Measurements from ENCODE around the gene KRTAP13-2.

KRTAP13-2 gene

GRCh38 chr21:30372139-30372770 lies at the start of gene KRTAP13-2:
Gene KRTAP13-2 (minus strand): TSS chr21:30372271. CDS start chr21:30372213, 58 bp downstream.
- no peak for DNase-seq

- no peak for DNase-seq
These were observed 43.9 kb upstream of the KRTAP13-2 start for GRCh38 chr21:30415993-30416392.

DNA sequence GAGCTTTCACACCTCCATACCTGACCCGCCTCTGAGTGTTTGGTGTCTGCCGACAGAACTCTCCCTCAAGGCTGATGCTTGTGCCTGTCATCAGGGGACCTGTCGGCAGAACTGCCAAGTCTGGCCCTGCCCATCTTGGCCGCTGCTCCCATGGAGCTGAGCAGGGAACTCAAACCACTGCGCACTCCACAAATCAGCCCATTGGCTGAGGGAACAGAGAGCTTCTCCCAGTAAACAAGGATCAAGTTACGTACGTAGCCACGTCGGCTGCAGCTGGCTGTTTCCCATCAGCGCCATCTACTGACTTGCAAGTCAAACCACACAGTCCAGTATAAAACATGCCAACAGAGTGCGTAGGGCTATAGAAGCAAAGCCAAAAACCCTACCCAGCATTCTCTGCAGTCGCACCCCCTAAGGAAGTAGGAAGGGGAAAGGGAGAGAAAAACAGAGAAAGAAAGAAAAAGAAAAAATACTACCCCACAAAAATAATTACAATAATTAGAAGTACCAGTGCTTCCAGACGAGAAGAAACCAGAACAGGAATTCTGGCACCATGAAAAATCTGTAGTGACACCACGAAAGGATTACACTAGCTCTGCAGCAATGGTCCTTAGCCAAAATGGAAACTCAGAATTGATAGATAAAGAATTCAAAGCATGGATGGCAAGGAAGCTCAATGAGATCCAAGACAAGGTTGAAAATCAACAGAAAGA lies 36.9 kb upstream of the KRTAP13-2 start:
- no peak for DNase-seq

GRCh38 chr21:30395731-30396130 lies 23.7 kb upstream of the KRTAP13-2 start, which contains the start of gene KRTAP13-1:
Gene KRTAP13-1 (plus strand): TSS chr21:30396031. CDS start chr21:30396087, 56 bp downstream.
- DNase-seq: no peak

- DNase-seq: no peak
These were observed 19.5 kb upstream of the KRTAP13-2 start for GRCh38 chr21:30391492-30392025.

DNA sequence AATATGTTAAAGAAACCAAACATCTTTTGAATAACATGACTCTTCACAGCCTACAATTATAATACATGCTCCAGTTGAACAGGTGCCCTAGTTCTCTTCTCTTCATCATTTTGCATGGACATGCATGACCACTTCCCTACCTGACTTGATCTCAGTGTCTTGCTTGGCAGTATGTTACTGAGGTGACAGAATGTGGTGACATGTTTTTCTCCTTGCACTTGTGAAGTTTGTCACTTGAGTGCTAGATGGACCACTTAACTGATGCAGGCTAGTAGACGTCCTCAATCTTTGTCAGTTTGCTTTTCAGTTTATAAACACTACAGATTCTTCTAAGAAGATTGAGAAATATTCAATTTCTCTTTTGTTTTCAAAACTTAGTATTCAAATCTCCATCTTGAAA lies 10.1 kb upstream of the KRTAP13-2 start:
- no peak for DNase-seq

- DNase-seq: no peak
These were observed 16.2 kb downstream of the KRTAP13-2 start for GRCh38 chr21:30355906-30356305.

DNA sequence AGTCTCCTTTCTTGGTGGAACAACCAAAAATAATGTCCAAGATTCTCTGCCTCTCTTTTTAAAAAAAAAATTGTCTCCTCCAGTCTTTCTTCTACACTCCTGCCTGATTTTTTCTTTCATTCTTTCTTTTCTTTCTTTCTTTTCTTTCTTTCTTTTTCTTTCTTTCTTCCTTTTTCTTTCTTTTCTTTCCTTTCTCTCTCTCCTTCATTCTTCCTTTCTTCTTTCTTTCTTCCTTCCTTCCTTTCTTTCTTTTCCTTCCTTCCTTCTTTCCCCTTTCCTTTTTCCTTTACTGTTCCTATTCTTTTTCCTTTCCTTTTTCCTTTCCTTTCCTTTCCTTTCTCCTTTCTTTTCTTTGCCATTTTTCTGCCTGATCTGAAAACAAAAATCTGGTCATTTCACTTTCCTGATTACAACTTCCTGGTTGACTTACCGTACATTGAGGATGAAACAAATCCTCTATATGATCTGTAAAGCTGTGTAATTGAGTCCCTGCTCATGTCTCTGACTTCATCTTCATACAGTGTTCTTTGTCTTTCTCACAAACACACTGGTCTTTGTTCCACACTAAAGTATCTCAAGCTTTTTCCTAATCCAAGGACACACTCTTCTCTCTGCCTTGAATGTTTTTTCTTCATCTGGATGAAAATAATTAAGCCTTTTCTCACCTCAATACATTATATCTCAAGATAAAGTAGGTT lies 17.6 kb downstream of the KRTAP13-2 start:
- DNase-seq: no peak

DNA sequence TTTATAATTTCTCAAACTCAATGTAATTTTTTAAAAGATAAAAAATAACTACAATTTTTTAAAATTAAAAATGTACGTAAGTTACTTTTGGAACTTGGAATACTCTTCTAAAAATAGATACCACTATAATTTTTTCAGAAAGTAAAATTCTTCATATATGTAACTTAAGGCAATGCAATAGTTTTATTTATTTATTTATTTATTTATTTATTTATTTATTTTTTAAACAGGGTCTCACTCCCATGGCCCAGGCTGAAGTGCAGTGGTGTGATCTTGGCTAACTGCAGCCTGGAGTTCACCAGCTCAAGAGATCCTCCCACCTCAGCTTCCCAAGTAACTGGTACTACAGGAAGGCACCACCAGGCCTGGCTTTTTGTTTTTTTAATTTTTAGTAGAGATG lies 20.5 kb downstream of the KRTAP13-2 start:
- DNase-seq: no peak

DNA sequence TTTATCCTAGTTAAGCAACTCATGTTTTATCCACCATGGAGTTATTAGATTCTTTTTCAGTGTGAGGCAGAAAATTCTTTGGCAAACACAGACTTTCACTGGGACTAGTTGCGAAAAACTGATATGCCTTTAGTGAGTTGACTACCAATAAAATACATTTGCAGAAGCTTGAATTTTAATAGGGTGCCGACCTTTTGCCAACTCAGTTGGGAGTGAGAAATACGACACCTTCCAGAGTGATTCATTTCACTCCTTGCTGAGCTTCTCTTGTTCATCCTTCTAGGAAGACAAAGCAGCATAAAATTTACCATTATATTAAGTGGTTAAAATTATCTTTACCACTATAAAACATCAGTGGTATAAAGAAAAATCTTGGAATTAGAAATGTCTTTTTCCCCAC lies 22.5 kb downstream of the KRTAP13-2 start:
- no peak for DNase-seq

- no peak for DNase-seq
These were observed 23.6 kb downstream of the KRTAP13-2 start, which contains the start of gene KRTAP23-1 for GRCh38 chr21:30348506-30348905. Gene KRTAP23-1 (minus strand): TSS chr21:30348606. CDS start chr21:30348606, 0 bp downstream.

- no peak for DNase-seq
These were observed 27.1 kb downstream of the KRTAP13-2 start for GRCh38 chr21:30345014-30345413.

DNA sequence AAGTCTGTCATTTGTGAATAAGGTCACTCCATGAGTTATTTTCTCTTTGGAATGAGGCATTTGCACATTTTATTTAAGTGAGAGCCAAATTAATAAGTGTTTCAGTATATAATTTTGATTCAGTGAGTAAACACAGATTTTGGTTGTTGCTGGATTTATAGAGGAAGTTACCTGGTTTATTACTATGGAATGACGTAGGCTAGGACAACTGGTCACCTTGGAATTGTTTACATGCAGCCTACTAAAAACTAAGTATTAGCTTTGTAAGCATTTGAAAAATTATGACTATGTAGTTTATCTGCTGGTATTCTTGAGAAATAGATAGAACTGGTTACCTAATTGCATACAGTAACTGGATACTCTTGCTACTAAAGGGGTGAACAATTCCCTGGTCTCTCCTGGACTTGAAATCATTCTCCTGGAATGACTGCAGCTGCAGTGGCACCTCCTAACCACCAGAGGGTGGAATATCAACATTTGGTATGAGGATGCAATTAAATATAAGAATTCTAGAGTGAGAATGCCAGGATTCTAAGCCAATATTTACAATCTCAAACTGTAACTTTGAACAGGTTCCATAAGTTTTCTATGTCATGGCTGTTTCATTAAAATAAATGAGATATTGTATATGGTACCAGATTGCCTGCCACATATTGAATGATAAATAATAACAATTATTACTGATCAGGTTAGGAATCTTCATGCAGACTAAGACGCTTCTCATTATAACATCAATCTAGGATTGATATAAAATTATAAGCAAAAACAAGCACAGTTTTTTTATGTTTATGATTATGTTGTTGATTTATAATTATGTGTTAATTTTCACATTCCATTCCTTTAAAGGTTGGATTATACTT lies 31.1 kb downstream of the KRTAP13-2 start:
- no peak for DNase-seq

- no peak for DNase-seq
These were observed 33.4 kb downstream of the KRTAP13-2 start for GRCh38 chr21:30338717-30339116.

DNA sequence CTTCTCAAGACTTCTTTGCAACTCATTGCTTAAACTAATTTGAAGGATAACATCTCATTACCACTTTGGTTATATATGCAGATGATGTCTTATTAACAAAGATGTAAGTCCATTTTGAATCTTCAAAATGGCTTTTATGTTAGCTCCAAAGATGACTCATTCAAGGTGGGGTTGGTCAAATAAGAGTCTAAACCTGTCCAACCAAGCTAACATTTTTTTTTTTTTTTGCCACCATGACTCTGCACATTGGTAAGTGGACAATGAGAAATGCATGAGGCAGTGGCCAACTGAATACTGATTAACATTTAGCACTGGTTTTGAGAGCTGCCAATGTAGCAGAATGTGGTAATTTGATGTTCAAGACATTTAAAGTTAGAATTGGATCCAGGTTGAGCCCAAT lies 34.3 kb downstream of the KRTAP13-2 start:
- DNase-seq: no peak

GRCh38 chr21:30337276-30337744 lies 34.8 kb downstream of the KRTAP13-2 start, which contains the start of gene KRTAP27-1:
Gene KRTAP27-1 (minus strand): TSS chr21:30337694. CDS start chr21:30337668, 26 bp downstream.
- DNase-seq: no peak

DNA sequence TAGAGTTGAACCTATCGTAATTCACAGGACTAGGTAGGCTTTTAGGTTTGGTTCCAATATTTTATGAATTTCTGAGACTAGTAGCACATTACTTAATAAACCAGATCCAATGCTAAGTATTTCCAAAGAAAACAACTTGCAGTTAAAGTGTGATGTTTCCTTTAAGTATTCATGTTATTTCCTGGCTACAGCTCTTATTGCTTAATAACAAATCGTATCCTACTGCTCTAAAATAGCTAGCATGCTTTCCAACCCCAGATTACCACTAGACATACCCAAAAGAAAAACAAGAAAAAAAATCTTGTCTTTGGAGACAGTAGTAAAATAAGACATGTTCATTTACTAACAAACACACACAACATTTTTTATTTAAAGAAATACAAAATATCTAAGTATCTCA lies 35.5 kb downstream of the KRTAP13-2 start:
- DNase-seq: no peak

- no peak for DNase-seq
These were observed 38.3 kb downstream of the KRTAP13-2 start for GRCh38 chr21:30333736-30334135.

DNA sequence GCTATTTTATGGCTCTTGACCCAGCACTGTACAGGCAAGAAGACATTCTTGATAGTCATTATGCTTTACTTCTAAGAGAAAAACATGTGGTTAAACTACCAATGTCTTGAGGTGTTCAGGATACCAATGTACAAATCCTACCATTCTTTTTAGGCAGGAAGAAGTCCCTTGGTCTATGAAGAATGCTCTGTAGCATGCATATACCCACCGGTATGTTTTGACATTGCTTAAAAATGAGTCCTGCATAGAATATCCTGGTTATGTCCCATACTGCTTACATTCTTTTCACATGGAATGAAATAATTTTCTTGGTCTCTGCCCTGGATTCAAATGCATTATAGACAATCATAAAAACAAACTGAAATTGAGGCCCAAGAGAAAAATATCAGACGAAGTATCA lies 39.4 kb downstream of the KRTAP13-2 start:
- DNase-seq: no peak

DNA sequence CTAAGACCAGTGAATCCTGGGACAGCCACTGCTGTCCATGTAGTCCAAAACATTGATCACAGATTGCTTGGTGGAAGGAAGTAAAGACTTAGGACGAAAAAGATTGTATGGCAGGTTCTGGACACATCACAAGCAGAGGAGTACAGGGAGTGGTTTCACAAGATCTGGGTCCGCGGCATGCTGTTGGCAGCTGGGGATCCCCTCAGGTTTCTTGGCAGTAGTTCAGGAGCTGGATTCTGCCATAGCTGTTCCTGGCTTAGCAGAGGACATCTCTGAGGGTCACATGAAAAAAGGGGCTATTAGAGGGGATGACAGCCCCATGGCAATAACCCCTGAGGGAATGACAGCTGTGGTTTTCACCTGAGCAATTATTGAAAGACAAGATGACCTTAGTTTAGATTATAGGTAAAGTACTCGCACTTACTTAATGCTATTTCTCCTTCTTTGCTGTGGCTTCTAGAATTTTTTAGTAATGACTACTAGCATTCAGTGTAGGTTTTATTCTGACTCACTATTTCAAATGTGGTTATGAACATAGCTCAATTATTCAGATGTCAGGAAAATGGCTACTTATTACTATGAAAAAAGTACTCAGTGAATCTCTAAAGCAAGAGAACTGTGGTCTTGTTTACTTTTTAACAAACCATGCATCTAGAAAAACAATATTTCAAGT lies 42.7 kb downstream of the KRTAP13-2 start:
- DNase-seq: no peak

DNA sequence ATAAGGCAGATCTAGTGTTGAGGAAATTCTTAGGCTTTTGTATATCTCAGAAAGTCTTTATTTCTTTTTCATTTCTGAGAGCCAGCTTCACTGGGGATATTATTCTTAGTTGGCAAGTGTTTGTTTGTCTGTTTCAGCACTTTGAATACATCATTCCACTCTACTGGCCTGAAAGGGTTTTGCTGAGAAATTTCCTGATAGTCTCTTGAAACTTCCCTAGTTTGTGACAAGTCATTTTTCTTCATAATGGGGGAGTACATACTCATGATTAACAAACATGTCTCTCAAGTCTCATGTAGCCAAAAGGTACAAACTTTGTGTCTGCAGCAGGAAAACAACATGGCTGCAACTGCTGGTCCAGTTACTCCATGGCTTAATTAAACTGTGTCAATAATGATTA lies 45.7 kb downstream of the KRTAP13-2 start:
- DNase-seq: no peak

Data from cortex of kidney (tissue), 1 donor.